K562 (cell line): ENCODE results near the gene RNASE13. TPM values are rescaled to one million over a fixed set of nuclear protein-coding genes. Genes with fewer than 3 reads are reported as not detected.

Experiments used
- CXXC5 ChIP-seq: fragments of 250-450 bp; sonication (Bioruptor Pico); IDR thresholded peaks from 2 replicates; pipeline ENCODE4 v1.8.0; 2022; ENCODE audit warnings: inconsistent platforms, mild to moderate bottlenecking, moderate library complexity
- FOXO4 ChIP-seq: fragments of 450-650 bp; formaldehyde crosslinking; IDR thresholded peaks from 2 replicates; pipeline ENCODE4 v1.4.0; 2020; ENCODE audit warnings: mild to moderate bottlenecking, moderate library complexity
- IFI16 ChIP-seq: fragments of 250-450 bp; sonication (Bioruptor Pico); IDR thresholded peaks from 2 replicates; pipeline ENCODE4 v2.1.2; 2022; ENCODE audit warnings: mild to moderate bottlenecking, inconsistent platforms
- KLF6 ChIP-seq: fragments of 250-450 bp; sonication (Bioruptor Pico); IDR thresholded peaks from 2 replicates; pipeline ENCODE4 v1.4.0; 2020; ENCODE audit warnings: mild to moderate bottlenecking, moderate library complexity, borderline replicate concordance
- RERE ChIP-seq: sonication (generic); formaldehyde crosslinking; IDR thresholded peaks from 2 replicates; pipeline ENCODE4 v1.8.0; 2023; ENCODE audit warnings: missing genetic modification reagents, mild to moderate bottlenecking, borderline replicate concordance
- RHOXF2B ChIP-seq: fragments of 250-450 bp; sonication (Bioruptor Pico); conservative IDR thresholded peaks from 2 replicates; pipeline ENCODE4 v1.5.1; 2021
- ZBTB40 ChIP-seq, 2 experiments: fragments of 450-650 bp in 1 of 2; sonication (generic) in 1 of 2; formaldehyde crosslinking in 1 of 2; IDR thresholded peaks; 2 replicates each; pipeline versions ENCODE4 v1.7.1 to v1.9.0; 2016 to 2022; ENCODE audit warnings: inconsistent platforms in 1 of 2, mild to moderate bottlenecking in 1 of 2, missing genetic modification reagents in 1 of 2
- ZNF280B ChIP-seq: fragments of 250-450 bp; sonication (Bioruptor Pico); IDR thresholded peaks from 2 replicates; pipeline ENCODE4 v1.5.1; 2021; ENCODE audit warnings: mild to moderate bottlenecking
- polyA plus RNA-seq, 8 experiments: library from polyadenylated mRNA; depleted of rRNA in 4 of 8; stranded (reverse) in 5 of 8; unstranded in 3 of 8; fragments of >200 nt; fragmentation: Nextera tagmentation in 2 of 8; fragmentation: Illumina TruSeq in 1 of 8; extraction: Ambion mirVana in 2 of 8; extraction: Trizol in 1 of 8; gene quantifications; 2 replicates each; pipeline versions ENCODE4 v1.2.1 to v1.2.3, GENCODE V29; 2011 to 2014; ENCODE audit warnings: inconsistent platforms in 1 of 8, missing spikeins in 1 of 8
- total RNA-seq, 7 experiments: library from RNA; depleted of rRNA in 6 of 7; stranded (reverse); fragments of >200 nt in 6 of 7; fragmentation: Illumina TruSeq in 2 of 7; extraction: Trizol in 2 of 7; gene quantifications; 2 replicates each; pipeline versions ENCODE4 v1.2.1 to v1.2.3, GENCODE V29; 2011 to 2021; ENCODE audit warnings: low replicate concordance in 1 of 7

RNASE13 gene
- total and polyA plus RNA-seq, 9 of the 15 experiments (the other 6 are each of a cell fraction or from before 2014, with no cell fraction given) = not detected

GRCh38 chr14:20989787-20990600 is 44.6 kb downstream of the RNASE13 start, which contains the start of gene METTL17 (continued):
- no peak for TF ChIP-seq RERE (CRISPR knock-in tag)
- TF ChIP-seq KLF6 = no peak
- TF ChIP-seq FOXO4 (CRISPR knock-in tag) = no peak
- TF ChIP-seq CXXC5 (CRISPR knock-in tag) = peak; percentile 92
- peak; percentile 98 for TF ChIP-seq ZBTB40 (IDR thresholded peaks at IDR 0.05)
- no peak for TF ChIP-seq ZBTB40 (CRISPR knock-in tag; IDR thresholded peaks at IDR 0.05)
- no peak for TF ChIP-seq RHOXF2B
- no peak for TF ChIP-seq ZNF280B (CRISPR knock-in tag)
- no peak for TF ChIP-seq IFI16
